ENCODE data around the gene ZNF564.
"Not testable (repeated sequence)": the region's sequence is repeated elsewhere in the genome, so short reads cannot be mapped to it uniquely, and the experiment has no call there.

ZNF564 gene

DNA sequence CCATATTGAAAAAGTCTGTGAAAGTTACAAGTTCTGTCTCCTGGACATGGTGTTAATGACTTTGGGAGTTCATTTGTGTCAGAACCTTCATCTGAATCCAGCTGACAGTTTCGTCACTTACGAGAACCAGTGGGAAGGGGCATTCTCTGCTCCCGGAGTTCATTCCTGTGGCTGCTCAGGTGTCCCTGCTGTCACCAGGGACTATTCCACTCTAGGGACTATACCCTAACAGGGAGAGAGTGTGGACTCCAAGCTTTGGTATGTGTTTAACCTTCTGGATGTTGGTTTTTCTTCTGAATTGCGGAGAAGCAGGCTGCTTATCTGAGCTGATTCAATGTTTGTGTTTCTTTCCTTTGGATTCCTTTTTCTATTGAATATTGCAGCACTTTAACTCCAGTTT is 54.2 kb downstream of the ZNF564 start:
- no peak for DNase-seq (ENCODE audit: low spot score)
- no peak for FAIRE-seq

DNA sequence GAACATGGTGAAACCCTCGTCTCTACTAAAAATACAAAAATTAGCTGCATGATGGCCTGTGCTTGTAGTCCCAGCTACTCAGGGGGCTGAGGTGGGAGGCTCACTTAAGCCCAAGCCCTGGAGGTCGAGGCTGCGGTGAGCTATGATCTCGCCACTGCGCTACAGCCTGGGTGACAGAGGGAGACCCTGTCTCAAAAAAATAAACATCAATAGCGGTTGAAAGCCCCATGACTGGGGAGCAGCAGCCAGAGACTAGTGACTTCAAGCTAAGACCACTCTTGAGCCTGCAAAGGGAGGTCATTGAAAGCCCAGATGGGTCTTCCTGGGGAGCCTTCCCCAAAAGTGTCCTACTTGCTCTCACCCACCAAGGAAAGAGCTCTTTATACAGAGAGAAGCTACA is 54.8 kb downstream of the ZNF564 start:
- FAIRE-seq (no peak), DNase-seq (ENCODE audit: low spot score) (no peak)

DNA sequence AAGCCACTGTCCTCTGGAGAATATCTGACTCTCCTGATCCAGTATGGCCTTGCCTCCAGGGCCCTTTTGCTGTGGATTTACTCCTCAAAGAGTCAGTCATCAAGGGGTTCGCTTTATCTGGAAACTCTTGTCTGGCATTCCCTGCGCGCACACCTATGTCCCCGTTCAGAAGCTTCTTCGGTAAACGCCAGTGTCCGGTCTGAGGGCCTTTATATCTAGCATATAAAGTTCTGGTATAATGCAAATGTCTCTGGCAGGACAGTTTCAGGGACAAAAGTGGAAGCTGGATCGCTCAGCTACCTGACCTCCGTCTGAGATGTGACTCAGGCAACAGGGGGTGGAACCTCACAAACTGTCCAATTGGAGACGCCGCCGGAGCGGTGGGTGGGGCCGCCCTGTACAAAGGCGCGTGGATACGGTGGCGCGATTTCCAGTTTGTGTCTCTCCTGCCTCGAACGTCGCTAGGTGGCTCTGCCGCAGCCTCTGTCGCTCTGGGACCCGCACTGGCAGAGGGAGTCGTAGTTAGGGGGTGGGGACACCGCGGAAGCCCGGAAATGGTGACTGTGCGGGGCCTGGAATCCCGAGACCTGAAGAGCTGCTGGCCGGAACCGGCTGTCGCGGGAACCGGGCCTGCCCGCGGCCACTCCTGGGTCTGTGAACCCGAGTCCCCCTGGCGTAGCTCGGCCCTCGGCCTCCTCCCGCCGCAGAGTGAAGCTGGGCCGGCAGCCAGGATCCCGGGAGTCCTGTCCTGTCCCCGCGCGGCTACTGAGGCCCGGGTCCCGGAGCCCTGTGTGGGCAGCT is 56.1 kb downstream of the ZNF564 start:
- DNase-seq (ENCODE audit: low spot score): peak; percentile 90
- peak; percentile 91 for FAIRE-seq

DNA sequence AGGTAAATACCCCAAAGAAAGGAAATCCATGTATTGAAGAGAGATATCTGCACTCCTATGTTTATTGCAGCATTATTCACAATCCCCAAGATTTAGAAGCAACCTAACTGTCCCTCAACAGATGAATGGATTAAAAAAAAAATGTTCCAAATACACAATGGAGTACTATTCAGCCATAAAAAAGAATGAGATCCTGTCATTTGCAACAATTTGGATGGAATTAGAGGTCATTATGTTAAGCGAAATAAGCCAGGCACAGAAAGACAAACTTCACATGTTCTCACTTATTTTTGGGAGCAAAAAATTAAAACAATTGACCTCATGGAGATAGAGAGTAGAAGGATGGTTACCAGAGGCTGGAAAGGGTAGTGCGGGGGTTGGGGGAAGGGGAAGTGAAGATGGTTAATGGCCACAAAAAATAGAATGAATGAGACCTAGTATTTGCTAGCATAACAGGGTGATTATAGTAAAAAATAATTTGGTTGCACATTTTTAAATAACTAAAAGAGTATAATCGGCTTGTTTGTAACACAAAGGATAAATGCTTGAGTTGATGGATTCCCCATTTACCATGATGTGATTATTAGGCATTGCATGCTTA is 56.9 kb downstream of the ZNF564 start:
- no peak for DNase-seq (ENCODE audit: low spot score)
- no peak for FAIRE-seq

DNA sequence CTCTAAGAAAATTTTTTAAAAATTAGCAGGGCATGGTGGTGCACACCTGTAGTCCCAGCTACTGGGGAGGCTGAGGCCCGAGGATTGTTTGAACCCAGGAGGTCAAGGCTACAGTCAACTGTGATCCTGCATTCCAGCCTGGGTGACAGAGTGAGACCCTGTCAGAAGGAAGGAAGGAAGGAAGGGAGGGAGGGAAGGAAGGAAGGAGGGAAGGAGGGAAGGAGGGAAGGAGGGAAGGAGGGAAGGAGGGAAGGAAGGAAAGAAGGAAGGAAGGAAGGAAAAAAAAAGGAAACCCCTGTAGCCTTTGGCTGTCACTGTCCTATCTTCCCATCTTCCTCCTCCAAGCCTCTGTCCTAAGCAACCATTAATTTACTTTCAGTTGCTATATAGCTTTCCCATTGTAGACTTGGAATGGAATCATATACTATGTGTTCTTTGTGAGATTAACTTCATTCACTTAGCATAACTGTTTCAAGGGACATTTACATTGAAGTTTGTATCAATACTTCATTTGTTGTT is 65.0 kb downstream of the ZNF564 start:
- not testable (repeated sequence) for DNase-seq (ENCODE audit: low spot score); FAIRE-seq

DNA sequence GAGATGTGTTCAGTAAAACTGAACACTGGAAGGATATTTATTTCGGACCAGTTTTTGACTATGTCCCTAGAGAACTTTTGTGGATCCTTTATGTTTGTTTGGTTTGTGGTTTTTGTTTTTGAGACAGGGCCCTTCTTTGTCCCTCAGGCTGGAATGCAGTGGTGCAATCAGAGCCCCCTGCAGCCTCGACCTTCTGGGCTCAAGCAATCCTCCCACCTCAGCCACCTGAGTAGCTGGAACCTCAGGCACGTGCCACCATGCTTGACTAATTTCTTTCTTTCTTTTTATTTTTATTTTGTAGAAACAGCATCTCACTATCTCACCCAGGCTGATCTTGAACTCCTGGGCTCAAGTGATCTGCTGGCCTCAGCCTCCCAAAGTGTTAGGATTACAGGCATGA is 65.7 kb downstream of the ZNF564 start:
- FAIRE-seq: no peak
- DNase-seq (ENCODE audit: low spot score): no peak

DNA sequence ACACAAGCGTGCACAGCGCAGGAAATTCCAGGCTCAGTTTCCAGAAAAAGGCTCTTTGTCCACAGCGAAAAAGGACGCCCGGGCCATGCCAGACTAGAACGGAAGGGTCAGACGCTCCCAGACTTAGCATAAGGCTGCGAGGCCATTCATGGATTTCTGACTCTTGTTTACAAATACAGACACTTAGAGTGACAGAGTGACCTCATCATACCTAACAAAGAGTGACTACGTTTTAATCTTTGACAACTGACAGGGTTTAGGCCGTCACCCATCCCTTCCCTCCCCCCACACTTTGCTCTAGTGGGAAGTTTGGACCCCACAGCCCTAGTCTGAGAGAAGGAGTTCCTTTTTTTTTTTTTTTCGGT is 66.2 kb downstream of the ZNF564 start:
- DNase-seq (ENCODE audit: low spot score) (no peak), FAIRE-seq (no peak)

DNA sequence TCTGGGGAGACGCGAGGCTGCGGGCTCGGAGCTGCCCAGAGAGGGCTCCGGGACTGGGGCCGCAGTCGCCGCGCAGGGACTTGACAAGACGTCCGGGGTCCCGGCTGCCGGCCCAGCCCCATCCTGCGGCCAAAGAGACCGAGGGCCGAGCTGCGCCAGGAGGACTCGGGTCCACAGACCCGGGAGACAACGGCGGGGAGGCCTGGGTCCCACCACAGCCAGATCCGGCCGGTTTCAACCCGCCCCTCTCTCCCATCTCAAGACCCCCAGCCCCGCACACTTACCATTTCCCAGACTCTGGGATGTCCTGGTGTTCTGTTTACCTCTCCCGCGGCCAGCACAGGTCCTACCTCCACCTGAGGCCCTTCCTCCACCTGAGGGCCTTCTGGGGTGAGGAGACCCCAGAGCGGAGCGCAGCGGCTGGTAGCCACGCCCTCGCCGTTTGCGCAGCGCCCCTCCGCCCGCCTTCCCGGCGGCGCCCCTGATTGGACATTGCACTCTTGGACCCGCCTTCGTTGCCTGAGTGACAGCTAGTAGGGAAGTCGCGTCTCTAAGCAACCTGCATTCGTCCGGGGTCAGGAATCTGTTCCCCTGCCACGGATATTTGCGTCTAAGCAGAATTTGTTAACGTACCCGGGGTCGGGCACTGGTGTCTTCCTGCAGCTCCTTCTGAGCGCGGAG is 66.8 kb downstream of the ZNF564 start, which contains the start of gene ZNF709:
Gene ZNF709, minus strand, starts transcription at position 446 of the 681 bp plus-strand sequence. Its CDS starts 159 bp downstream, at position 287.
- peak; percentile 55 for FAIRE-seq
- DNase-seq (ENCODE audit: low spot score): peak; percentile 72

DNA sequence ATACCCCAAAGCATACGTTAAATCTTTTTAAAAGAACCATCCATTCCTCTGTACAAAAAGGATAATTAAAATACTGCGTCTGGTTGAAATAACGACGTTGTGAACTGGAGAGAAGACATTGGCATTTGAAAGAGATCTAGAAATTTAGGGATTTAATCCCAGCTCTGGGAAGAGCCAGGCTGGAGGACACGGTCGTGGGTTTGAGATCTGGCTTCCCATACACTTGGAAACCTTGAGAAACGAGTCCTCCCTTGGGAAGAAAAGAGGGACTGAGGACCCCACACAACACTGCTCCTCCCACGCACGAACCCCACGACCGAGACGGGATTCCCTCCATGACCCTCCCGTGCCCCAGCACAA is 67.3 kb downstream of the ZNF564 start:
- DNase-seq (ENCODE audit: low spot score) (no peak), FAIRE-seq (no peak)

DNA sequence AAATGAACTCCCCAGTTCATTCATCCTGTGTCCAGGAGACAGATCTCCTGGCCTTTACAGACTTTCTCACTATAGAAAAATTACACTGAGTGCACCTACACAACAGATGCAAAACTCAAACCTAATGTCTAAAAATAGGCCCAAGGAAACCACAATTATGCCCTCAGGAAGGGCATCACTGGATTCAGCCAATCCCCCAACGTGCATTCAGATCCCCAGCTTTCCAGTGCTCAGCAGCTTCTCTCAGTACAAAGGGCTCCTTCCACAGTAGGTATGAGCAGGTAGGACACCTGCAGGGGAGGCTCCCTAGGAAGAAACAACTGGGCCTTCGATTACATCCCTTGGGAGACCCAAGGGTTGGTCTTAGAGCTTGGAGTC is 68.8 kb downstream of the ZNF564 start:
- FAIRE-seq (no peak), DNase-seq (ENCODE audit: low spot score) (no peak)

DNA sequence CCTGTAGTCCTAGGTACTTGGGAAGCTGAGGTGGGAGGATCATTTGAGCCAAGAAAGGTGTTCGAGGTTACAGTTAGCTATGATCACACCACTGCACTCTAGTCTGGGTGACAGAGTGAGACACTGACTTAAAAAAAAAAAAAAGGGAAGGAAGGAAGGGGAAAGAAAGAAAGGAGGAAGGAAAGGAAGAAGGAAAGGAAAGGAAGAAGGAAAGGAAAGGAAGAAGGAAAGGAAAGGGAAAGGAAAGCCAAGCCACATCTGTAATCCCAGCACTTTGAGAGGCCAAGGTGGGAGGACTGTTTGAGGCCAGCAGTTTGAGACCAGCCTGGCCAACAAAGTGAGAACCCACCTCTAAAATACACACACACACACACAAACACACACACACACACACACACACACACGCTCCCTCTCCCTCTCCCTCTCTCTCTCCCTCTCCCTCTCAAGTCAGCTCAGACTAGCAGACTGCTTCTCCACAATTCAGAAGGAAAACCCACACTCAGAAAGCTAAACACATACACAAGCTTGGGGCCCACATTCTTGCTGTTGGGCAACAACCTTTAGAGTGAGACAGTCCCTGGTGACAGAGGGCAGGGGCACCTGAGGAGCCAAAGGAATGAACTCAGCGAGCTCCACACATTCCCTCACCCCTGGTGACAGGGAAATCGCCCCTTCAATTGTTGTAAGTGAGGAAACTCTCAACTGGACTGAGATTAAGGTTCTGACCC is 69.3 kb downstream of the ZNF564 start:
- FAIRE-seq: no peak
- no peak for DNase-seq (ENCODE audit: low spot score)

DNA sequence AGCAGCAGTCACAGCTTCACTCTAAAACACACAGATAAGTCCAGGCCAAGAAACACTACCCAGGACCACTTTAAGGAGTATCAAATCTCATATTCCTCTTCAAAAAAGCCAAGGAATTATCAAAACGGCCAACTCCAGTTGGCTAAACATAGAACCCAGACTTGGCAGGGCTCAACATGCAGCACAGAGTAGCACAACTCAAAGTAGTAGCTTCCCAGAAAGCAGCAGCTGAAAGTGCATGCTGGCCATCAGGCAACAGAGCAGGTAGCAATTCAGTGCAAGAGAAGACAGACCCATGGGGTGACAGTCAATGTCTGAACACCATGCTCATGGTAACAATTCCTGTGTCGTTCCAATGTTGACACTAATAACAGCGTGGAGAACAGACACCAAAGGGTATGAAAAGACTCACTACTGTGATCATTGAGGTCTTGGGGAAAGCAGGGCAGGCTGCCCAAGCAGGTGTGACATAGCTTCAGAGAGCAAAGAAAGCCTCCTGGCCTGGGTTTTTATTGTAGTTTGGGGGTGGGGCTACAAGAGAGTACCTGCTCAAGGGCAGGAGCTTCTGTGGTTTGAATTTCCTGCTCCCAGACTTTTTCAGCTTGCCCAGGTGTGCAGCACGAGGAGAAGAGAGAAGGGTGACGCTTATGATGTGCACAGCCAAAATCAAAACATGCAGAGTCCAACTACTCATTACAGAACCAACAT is 72.9 kb downstream of the ZNF564 start:
- DNase-seq (ENCODE audit: low spot score) (no peak), FAIRE-seq (no peak)

Measured in RCC 7860 (cell line).